Measurements from ENCODE around the gene DGAT2L6. TPM values are rescaled to one million over a fixed set of nuclear protein-coding genes. Genes with fewer than 3 reads are reported as not detected.

DGAT2L6 gene
- total and polyA plus RNA-seq, 12 donors: not detected

DNA sequence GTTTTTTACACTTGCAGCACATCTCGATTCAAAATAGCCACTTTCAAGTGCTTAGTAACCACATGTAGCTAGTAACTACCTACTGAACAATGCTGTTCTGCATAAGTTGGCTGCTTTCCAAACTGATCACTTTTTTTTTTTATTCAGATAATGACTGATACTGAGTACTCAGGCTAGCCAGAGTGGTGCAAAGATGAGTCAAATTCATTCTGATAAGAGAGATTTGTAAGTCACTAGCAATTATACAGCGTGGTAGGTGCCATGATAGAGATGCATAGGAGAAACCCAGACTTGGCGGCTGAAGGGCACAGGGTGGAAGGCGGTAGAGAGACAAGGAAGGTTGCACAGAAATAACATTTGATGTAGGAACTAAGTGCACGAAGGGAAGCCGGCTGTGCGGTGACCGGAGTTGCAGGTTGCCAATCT, 44.4 kb upstream of the DGAT2L6 start:
- 0% methylated on average over 8 of the region's 8 CpGs for WGBS, 2 donors

GRCh38 chrX:70133303-70134115, 43.8 kb upstream of the DGAT2L6 start, which contains the start of gene IGBP1:
Gene IGBP1 (plus strand): TSS chrX:70133447. CDS start chrX:70133948, 501 bp downstream.
- intact Hi-C loops (cut with DNase I): no loop called here
- 0% methylated on average over 58 to 59 of the region's 59 CpGs for WGBS, 2 donors
- H3K27ac ChIP-seq: peak within 1 kb of the TSS; percentile 70 to 91 (median 84)

More for the DNA sequence above, 44.4 kb upstream of the DGAT2L6 start:
- H3K36me3 ChIP-seq: peaks cover 0 to 19% (median 0%) of the 10 kb centered on the region in 9 donors
- peaks cover 0 to 23% (median 0%) of the 10 kb centered on the region in 9 donors for H3K4me1 ChIP-seq
- H3K27ac ChIP-seq: peak overlapping the region in 9 of 10 donors; percentile 70 to 91 (median 86)
- peak overlapping the region; percentile 56 to 91 (median 80) for H3K4me3 ChIP-seq
- intact Hi-C loops (cut with DNase I): no loop called here
- H3K9me3 ChIP-seq: no peaks in the 10 kb centered on the region
- DNase-seq: no peak
- TF ChIP-seq, protein P1, sequence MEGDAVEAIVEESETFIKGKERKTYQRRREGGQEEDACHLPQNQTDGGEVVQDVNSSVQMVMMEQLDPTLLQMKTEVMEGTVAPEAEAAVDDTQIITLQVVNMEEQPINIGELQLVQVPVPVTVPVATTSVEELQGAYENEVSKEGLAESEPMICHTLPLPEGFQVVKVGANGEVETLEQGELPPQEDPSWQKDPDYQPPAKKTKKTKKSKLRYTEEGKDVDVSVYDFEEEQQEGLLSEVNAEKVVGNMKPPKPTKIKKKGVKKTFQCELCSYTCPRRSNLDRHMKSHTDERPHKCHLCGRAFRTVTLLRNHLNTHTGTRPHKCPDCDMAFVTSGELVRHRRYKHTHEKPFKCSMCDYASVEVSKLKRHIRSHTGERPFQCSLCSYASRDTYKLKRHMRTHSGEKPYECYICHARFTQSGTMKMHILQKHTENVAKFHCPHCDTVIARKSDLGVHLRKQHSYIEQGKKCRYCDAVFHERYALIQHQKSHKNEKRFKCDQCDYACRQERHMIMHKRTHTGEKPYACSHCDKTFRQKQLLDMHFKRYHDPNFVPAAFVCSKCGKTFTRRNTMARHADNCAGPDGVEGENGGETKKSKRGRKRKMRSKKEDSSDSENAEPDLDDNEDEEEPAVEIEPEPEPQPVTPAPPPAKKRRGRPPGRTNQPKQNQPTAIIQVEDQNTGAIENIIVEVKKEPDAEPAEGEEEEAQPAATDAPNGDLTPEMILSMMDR (IDR thresholded peaks at IDR 0.05): no peak
- peaks cover 0 to 4% (median 0%) of the 10 kb centered on the region in 7 donors for H3K27me3 ChIP-seq
- ATAC-seq: peak in 5 of 8 donors; percentile 8 to 33 (median 20)

GRCh38 chrX:70134116-70134477, 43.2 kb upstream of the DGAT2L6 start:
- Histone ChIP-seq H3K4me3 (peak overlapping the region; percentile 56 to 91 (median 80)), H3K9me3 (no peaks in the 10 kb centered on the region), H3K27ac (peak overlapping the region in 9 of 10 donors; percentile 70 to 91 (median 86)), H3K27me3 (peaks cover 0 to 4% (median 0%) of the 10 kb centered on the region in 7 donors), H3K36me3 (peaks cover 0 to 22% (median 0%) of the 10 kb centered on the region in 9 donors), H3K4me1 (peaks cover 0 to 23% (median 0%) of the 10 kb centered on the region in 9 donors)
- peak in 2 of 8 donors; percentile 3 for ATAC-seq
- intact Hi-C loops (cut with DNase I): no loop called here
- TF ChIP-seq, protein P1 (IDR thresholded peaks at IDR 0.05): no peak
- 1 to 3% methylated on average over 12 of the region's 12 CpGs for WGBS, 2 donors
- no peak for DNase-seq

More at GRCh38 chrX:70133303-70134115, 43.8 kb upstream of the DGAT2L6 start, which contains the start of gene IGBP1:
- peak within 1 kb of the TSS; percentile 56 to 91 (median 80) for H3K4me3 ChIP-seq
- ATAC-seq (peak; percentile 92 to 96 (median 95)), DNase-seq (peak; percentile 82 to 83)
- H3K36me3 ChIP-seq: peaks cover 0 to 22% (median 0%) of the 10 kb centered on the region in 9 donors
- H3K9me3 ChIP-seq: no peaks in the 10 kb centered on the region
- H3K27me3 ChIP-seq: peaks cover 0 to 4% (median 0%) of the 10 kb centered on the region in 7 donors
- TF ChIP-seq, protein P1 (IDR thresholded peaks at IDR 0.05): peak; percentile 11 to 71 (median 58)
- H3K4me1 ChIP-seq: peaks cover 0 to 23% (median 0%) of the 10 kb centered on the region in 9 donors

DNA sequence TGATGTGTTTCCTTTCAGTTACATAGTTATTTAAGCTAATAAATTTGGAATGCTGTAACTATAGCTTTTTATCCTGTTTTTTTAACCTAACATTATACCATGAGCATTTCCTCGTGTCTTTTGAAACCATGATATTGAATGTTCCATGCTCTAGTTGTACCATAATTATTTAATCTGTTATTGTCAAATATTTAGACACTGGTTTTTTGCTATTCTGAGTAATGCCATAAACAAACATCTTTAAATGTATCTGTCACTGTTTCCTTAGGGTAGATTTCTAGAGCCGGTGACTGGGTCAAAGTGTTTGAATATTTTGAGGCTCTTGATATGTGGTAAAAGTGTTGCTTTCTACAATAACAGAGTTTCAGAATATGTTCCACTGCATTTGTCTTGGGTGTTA, 38.7 kb upstream of the DGAT2L6 start:
- peaks cover 0 to 12% (median 0%) of the 10 kb centered on the region in 7 donors for H3K27me3 ChIP-seq
- DNase-seq (no peak), ATAC-seq (no peak)
- no peak overlapping the region for H3K4me3 ChIP-seq
- intact Hi-C loops (cut with DNase I): no loop called here
- peaks cover 0 to 16% (median 0%) of the 10 kb centered on the region in 9 donors for H3K4me1 ChIP-seq
- 97 to 100% methylated on average over 2 of the region's 2 CpGs for WGBS, 2 donors
- TF ChIP-seq, protein P1 (IDR thresholded peaks at IDR 0.05): no peak
- H3K27ac ChIP-seq: no peak overlapping the region
- H3K36me3 ChIP-seq: peaks cover 0 to 39% (median 0%) of the 10 kb centered on the region in 9 donors
- H3K9me3 ChIP-seq: no peaks in the 10 kb centered on the region

Measured in heart right ventricle (tissue), 16 donors.